Kidney (tissue), 14 donors: Measurements from ENCODE around the gene SCRN2. TPM values are rescaled to one million over a fixed set of nuclear protein-coding genes. Genes with fewer than 3 reads are reported as not detected.

ENCODE experiments used
- DNase-seq, 5 donors: peaks; one replicate each; pipeline ENCODE4 v3.0.0-alpha.2; 2013 to 2020
- FAIRE-seq: peaks from 2 replicates; lab custom pipeline; 2012; peaks lifted over from hg19 to GRCh38; lab: Jason Lieb, UNC
- H3K27ac ChIP-seq, 2 donors: one replicate each; pipeline ENCODE4 v1.7.0; 2013; ENCODE audit warnings: low read depth in 2 of 2, low read length in 2 of 2, inconsistent platforms in 1 of 2
- H3K27me3 ChIP-seq: one replicate; pipeline ENCODE4 v1.7.1; 2013; ENCODE audit warnings: low read length, inconsistent platforms; ENCODE audit not compliant: control insufficient read depth, insufficient read depth
- H3K36me3 ChIP-seq, 3 donors: one replicate each; pipeline versions ENCODE4 v1.7.0 to v1.7.1; 2013; ENCODE audit warnings: low read length in 3 of 3, control low read depth in 1 of 3, inconsistent platforms in 1 of 3; ENCODE audit not compliant: insufficient read depth in 3 of 3, control insufficient read depth in 2 of 3
- H3K4me1 ChIP-seq, 3 donors: one replicate each; pipeline versions ENCODE4 v1.7.0 to v1.7.1; 2013; ENCODE audit warnings: low read length in 3 of 3, inconsistent platforms in 1 of 3, low read depth in 1 of 3; ENCODE audit not compliant: control insufficient read depth in 2 of 3, insufficient read depth in 2 of 3
- H3K4me3 ChIP-seq, 3 donors: one replicate each; pipeline versions ENCODE4 v1.7.0 to v1.8.1; 2013; ENCODE audit warnings: low read length in 3 of 3, control low read depth in 1 of 3, inconsistent platforms in 1 of 3
- H3K9ac ChIP-seq, 3 donors: one replicate each; pipeline versions ENCODE4 v1.7.0 to v1.7.1; 2013; ENCODE audit warnings: low read length in 3 of 3, control low read depth in 1 of 3, inconsistent platforms in 1 of 3
- H3K9me3 ChIP-seq, 3 donors: one replicate each; pipeline versions ENCODE4 v1.7.0 to v1.7.1; 2013; ENCODE audit warnings: low read length in 3 of 3, control low read depth in 1 of 3, inconsistent platforms in 1 of 3; ENCODE audit not compliant: control insufficient read depth in 2 of 3, insufficient read depth in 1 of 3
- CTCF ChIP-seq: IDR thresholded peaks from 3 replicates; pipeline ENCODE4 v1.5.1; 2012; ENCODE audit warnings: mild to moderate bottlenecking, moderate library complexity, borderline replicate concordance; ENCODE audit not compliant: insufficient read depth; ENCODE audit errors: extremely low read depth
- intact Hi-C: fragments of 100-400 bp; cut with DNase I; formaldehyde crosslinking; loops from one replicate; pipeline ENCODE4 v1.11.1; 2022
- polyA plus RNA-seq: library from polyadenylated mRNA; stranded (reverse); fragments of 350-450 nt; fragmentation: Illumina TruSeq; extraction: RNeasy Lipid Tissue Mini Kit (QIAGEN cat#74804); gene quantifications from one replicate; pipeline ENCODE4 v1.2.3, GENCODE V29; 2014; ENCODE audit warnings: low read depth, low replicate concordance; ENCODE audit not compliant: insufficient read depth
- total RNA-seq: library from RNA; stranded (reverse); fragmentation: NEBNext Ultra II Directional; extraction: Animal tissue kit (Norgen Biotek cat#: 25700); gene quantifications from one replicate; pipeline ENCODE4 v1.2.1, GENCODE V29; 2021
- donor health status: control.
- donor health status: control.
- donor health status: control.
- donor health status: control.
- donor health status: control.
- donor health status: DM: yes; HTN: yes; CAD: no.
- donor health status: Normal renal cell carcinoma (clear cell type).

The SCRN2 gene
- total and polyA plus RNA-seq, 2 donors from 2014 or later, result 40.3 to 172 TPM

GRCh38 chr17:47830396-47831002, 10.6 kb downstream of the SCRN2 start:
- Histone ChIP-seq H3K27me3 (no peaks in the 10 kb centered on the region), H3K9me3 (no peaks in the 10 kb centered on the region), H3K4me1 (peaks cover 0 to 19% (median 7%) of the 10 kb centered on the region in 3 donors), H3K4me3 (peak overlapping the region; percentile 85 to 97 (median 95)), H3K27ac (peak overlapping the region in 1 of 2 donors; percentile 9), H3K36me3 (peaks cover 0 to 19% (median 18%) of the 10 kb centered on the region in 3 donors), H3K9ac (peak overlapping the region; percentile 37 to 82 (median 62))
- TF ChIP-seq CTCF, result no peak
- DNase-seq (no peak), FAIRE-seq (no peak)
- intact Hi-C loops, result no loop called here

- Histone ChIP-seq H3K4me1 (peaks cover 0 to 19% (median 7%) of the 10 kb centered on the region in 3 donors), H3K27me3 (no peaks in the 10 kb centered on the region), H3K4me3 (peak overlapping the region in 1 of 3 donors; percentile 95), H3K36me3 (peaks cover 0 to 22% (median 18%) of the 10 kb centered on the region in 3 donors), H3K27ac (no peak overlapping the region), H3K9ac (no peak overlapping the region), H3K9me3 (no peaks in the 10 kb centered on the region)
- intact Hi-C loops, result no loop called here
- no peak for TF ChIP-seq CTCF
- DNase-seq (no peak), FAIRE-seq (no peak)
These were observed 11.2 kb downstream of the SCRN2 start for GRCh38 chr17:47829870-47830269.

- FAIRE-seq, result no peak
- no peaks in the 10 kb centered on the region for H3K9me3 ChIP-seq
- DNase-seq, result no peak
- no peak overlapping the region for H3K27ac ChIP-seq
- no peak overlapping the region for H3K9ac ChIP-seq
- peaks cover 2 to 40% (median 26%) of the 10 kb centered on the region in 3 donors for H3K36me3 ChIP-seq
- intact Hi-C loops, result no loop called here
- H3K4me3 ChIP-seq, result no peak overlapping the region
- no peak for TF ChIP-seq CTCF
- H3K27me3 ChIP-seq, result no peaks in the 10 kb centered on the region
- H3K4me1 ChIP-seq, result peaks cover 0 to 10% (median 0%) of the 10 kb centered on the region in 3 donors
These were observed 17.6 kb downstream of the SCRN2 start for GRCh38 chr17:47823519-47823918.
